ENCODE data around the gene CALN1.

The CALN1 gene

GRCh38 chr7:72161534-72161933 lies 250.6 kb downstream of the CALN1 start:
- H3K4me1 ChIP-seq (ENCODE audit: low read length) = no peaks in the 10 kb centered on the region
- no peaks in the 10 kb centered on the region for H3K9me3 ChIP-seq (replicated peaks; ENCODE audit: insufficient read depth, low read length)
- no peaks in the 10 kb centered on the region for H4K20me1 ChIP-seq (ENCODE audit: insufficient read depth, low read length)
- no peak for DNase-seq
- H3K4me3 ChIP-seq (ENCODE audit: low read length) = no peak overlapping the region
- H3K79me2 ChIP-seq (ENCODE audit: low read length) = no peaks in the 10 kb centered on the region
- no peak overlapping the region for H3K27ac ChIP-seq (ENCODE audit: low read length)
- TF ChIP-seq EZH2 (optimal IDR thresholded peaks at IDR 0.05; ENCODE audit: low read depth, low read length) (no peak), EZH2phosphoT487 (IDR thresholded peaks at IDR 0.05; ENCODE audit: low read length) (no peak), CTCF (IDR thresholded peaks at IDR 0.05; ENCODE audit: low read length) (no peak)
- H3K9ac ChIP-seq (ENCODE audit: low read length) = no peak overlapping the region
- no peaks in the 10 kb centered on the region for H3F3A ChIP-seq (ENCODE audit: insufficient read depth, low read length)
- H3K36me3 ChIP-seq (replicated peaks; ENCODE audit: insufficient read depth, low read length) = no peaks in the 10 kb centered on the region
- H3K27me3 ChIP-seq (replicated peaks; ENCODE audit: insufficient read depth, low read length) = no peaks in the 10 kb centered on the region
- no peaks in the 10 kb centered on the region for H3K9me2 ChIP-seq (replicated peaks; ENCODE audit: insufficient read depth, low read length)
- no peak overlapping the region for H2AFZ ChIP-seq (ENCODE audit: low read length)
- no peak overlapping the region for H3K4me2 ChIP-seq (ENCODE audit: low read depth, low read length)

GRCh38 chr7:72159911-72160310 lies 252.2 kb downstream of the CALN1 start:
- no peak overlapping the region for H3K27ac ChIP-seq (ENCODE audit: low read length)
- no peak overlapping the region for H2AFZ ChIP-seq (ENCODE audit: low read length)
- TF ChIP-seq EZH2 (optimal IDR thresholded peaks at IDR 0.05; ENCODE audit: low read depth, low read length) (no peak), CTCF (IDR thresholded peaks at IDR 0.05; ENCODE audit: low read length) (no peak), EZH2phosphoT487 (IDR thresholded peaks at IDR 0.05; ENCODE audit: low read length) (no peak)
- no peak overlapping the region for H3K4me2 ChIP-seq (ENCODE audit: low read depth, low read length)
- H3K9me3 ChIP-seq (replicated peaks; ENCODE audit: insufficient read depth, low read length) = no peaks in the 10 kb centered on the region
- H3K36me3 ChIP-seq (replicated peaks; ENCODE audit: insufficient read depth, low read length) = no peaks in the 10 kb centered on the region
- no peaks in the 10 kb centered on the region for H3K27me3 ChIP-seq (replicated peaks; ENCODE audit: insufficient read depth, low read length)
- no peaks in the 10 kb centered on the region for H4K20me1 ChIP-seq (ENCODE audit: insufficient read depth, low read length)
- H3K79me2 ChIP-seq (ENCODE audit: low read length) = no peaks in the 10 kb centered on the region
- H3K4me3 ChIP-seq (ENCODE audit: low read length) = no peak overlapping the region
- H3F3A ChIP-seq (ENCODE audit: insufficient read depth, low read length) = no peaks in the 10 kb centered on the region
- no peak overlapping the region for H3K9ac ChIP-seq (ENCODE audit: low read length)
- no peak for DNase-seq
- H3K4me1 ChIP-seq (ENCODE audit: low read length) = no peaks in the 10 kb centered on the region
- no peaks in the 10 kb centered on the region for H3K9me2 ChIP-seq (replicated peaks; ENCODE audit: insufficient read depth, low read length)

GRCh38 chr7:72156671-72157070 lies 255.5 kb downstream of the CALN1 start:
- Histone ChIP-seq H3K9me3 (replicated peaks; ENCODE audit: insufficient read depth, low read length) (no peaks in the 10 kb centered on the region), H3K9ac (ENCODE audit: low read length) (no peak overlapping the region), H3F3A (ENCODE audit: insufficient read depth, low read length) (no peaks in the 10 kb centered on the region), H4K20me1 (ENCODE audit: insufficient read depth, low read length) (no peaks in the 10 kb centered on the region), H3K27ac (ENCODE audit: low read length) (no peak overlapping the region), H3K79me2 (ENCODE audit: low read length) (no peaks in the 10 kb centered on the region), H3K9me2 (replicated peaks; ENCODE audit: insufficient read depth, low read length) (no peaks in the 10 kb centered on the region), H3K4me3 (ENCODE audit: low read length) (no peak overlapping the region), H3K4me1 (ENCODE audit: low read length) (no peaks in the 10 kb centered on the region), H2AFZ (ENCODE audit: low read length) (no peak overlapping the region), H3K27me3 (replicated peaks; ENCODE audit: insufficient read depth, low read length) (no peaks in the 10 kb centered on the region), H3K36me3 (replicated peaks; ENCODE audit: insufficient read depth, low read length) (no peaks in the 10 kb centered on the region), H3K4me2 (ENCODE audit: low read depth, low read length) (no peak overlapping the region)
- no peak for DNase-seq
- TF ChIP-seq EZH2phosphoT487 (IDR thresholded peaks at IDR 0.05; ENCODE audit: low read length) (no peak), EZH2 (optimal IDR thresholded peaks at IDR 0.05; ENCODE audit: low read depth, low read length) (no peak)

GRCh38 chr7:72153132-72153512 lies 259.0 kb downstream of the CALN1 start:
- no peaks in the 10 kb centered on the region for H3K9me3 ChIP-seq (replicated peaks; ENCODE audit: insufficient read depth, low read length)
- no peak for DNase-seq
- H3K79me2 ChIP-seq (ENCODE audit: low read length) = no peaks in the 10 kb centered on the region
- TF ChIP-seq EZH2phosphoT487 (IDR thresholded peaks at IDR 0.05; ENCODE audit: low read length) = no peak
- TF ChIP-seq CTCF (IDR thresholded peaks at IDR 0.05; ENCODE audit: low read length) = no peak
- no peak for TF ChIP-seq EZH2 (optimal IDR thresholded peaks at IDR 0.05; ENCODE audit: low read depth, low read length)
- no peaks in the 10 kb centered on the region for H3K9me2 ChIP-seq (replicated peaks; ENCODE audit: insufficient read depth, low read length)
- no peaks in the 10 kb centered on the region for H3F3A ChIP-seq (ENCODE audit: insufficient read depth, low read length)
- H3K36me3 ChIP-seq (replicated peaks; ENCODE audit: insufficient read depth, low read length) = no peaks in the 10 kb centered on the region
- H4K20me1 ChIP-seq (ENCODE audit: insufficient read depth, low read length) = no peaks in the 10 kb centered on the region
- no peak overlapping the region for H3K27ac ChIP-seq (ENCODE audit: low read length)
- H3K9ac ChIP-seq (ENCODE audit: low read length) = no peak overlapping the region
- H3K4me2 ChIP-seq (ENCODE audit: low read depth, low read length) = no peak overlapping the region
- H3K4me3 ChIP-seq (ENCODE audit: low read length) = no peak overlapping the region
- H3K27me3 ChIP-seq (replicated peaks; ENCODE audit: insufficient read depth, low read length) = no peaks in the 10 kb centered on the region
- no peak overlapping the region for H2AFZ ChIP-seq (ENCODE audit: low read length)
- H3K4me1 ChIP-seq (ENCODE audit: low read length) = no peaks in the 10 kb centered on the region
